GM10266 (cell line): Measurements from ENCODE around the gene PLCL2.
"Not testable (repeated sequence)": the region's sequence is repeated elsewhere in the genome, so short reads cannot be mapped to it uniquely, and the experiment has no call there.

ENCODE experiments used
- DNase-seq: peaks from one replicate; pipeline ENCODE4 v3.0.0; 2012; ENCODE audit errors: extremely low spot score
- TF ChIP-seq, protein P1 (sequence below): IDR thresholded peaks from 2 replicates; pipeline ENCODE4 v1.5.1; 2012; ENCODE audit warnings: mild to moderate bottlenecking, low read depth; ENCODE audit not compliant: control insufficient read depth, insufficient read depth; ENCODE audit errors: missing control alignments

PLCL2 gene

DNA sequence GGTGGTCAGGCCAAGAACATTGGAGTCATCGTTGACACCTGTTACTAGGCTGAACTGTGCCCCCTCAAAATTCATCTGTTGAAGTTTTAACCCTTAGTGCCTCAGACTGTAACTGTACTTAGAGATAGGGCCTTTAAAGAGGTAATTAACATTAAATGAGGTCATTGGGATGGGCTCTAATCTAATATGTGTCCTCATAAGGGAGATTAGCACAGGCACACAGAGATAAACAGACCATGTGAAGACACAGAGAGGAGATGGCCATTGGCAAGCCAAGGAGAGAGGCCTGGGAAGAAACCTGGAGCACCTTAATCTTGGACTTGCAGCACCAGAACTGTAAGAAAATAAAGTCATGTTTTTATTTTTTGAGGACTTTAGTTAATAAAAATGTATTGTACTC, 59.6 kb downstream of the PLCL2 start:
- TF ChIP-seq, protein P1, sequence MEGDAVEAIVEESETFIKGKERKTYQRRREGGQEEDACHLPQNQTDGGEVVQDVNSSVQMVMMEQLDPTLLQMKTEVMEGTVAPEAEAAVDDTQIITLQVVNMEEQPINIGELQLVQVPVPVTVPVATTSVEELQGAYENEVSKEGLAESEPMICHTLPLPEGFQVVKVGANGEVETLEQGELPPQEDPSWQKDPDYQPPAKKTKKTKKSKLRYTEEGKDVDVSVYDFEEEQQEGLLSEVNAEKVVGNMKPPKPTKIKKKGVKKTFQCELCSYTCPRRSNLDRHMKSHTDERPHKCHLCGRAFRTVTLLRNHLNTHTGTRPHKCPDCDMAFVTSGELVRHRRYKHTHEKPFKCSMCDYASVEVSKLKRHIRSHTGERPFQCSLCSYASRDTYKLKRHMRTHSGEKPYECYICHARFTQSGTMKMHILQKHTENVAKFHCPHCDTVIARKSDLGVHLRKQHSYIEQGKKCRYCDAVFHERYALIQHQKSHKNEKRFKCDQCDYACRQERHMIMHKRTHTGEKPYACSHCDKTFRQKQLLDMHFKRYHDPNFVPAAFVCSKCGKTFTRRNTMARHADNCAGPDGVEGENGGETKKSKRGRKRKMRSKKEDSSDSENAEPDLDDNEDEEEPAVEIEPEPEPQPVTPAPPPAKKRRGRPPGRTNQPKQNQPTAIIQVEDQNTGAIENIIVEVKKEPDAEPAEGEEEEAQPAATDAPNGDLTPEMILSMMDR: no peak
- no peak for DNase-seq

DNA sequence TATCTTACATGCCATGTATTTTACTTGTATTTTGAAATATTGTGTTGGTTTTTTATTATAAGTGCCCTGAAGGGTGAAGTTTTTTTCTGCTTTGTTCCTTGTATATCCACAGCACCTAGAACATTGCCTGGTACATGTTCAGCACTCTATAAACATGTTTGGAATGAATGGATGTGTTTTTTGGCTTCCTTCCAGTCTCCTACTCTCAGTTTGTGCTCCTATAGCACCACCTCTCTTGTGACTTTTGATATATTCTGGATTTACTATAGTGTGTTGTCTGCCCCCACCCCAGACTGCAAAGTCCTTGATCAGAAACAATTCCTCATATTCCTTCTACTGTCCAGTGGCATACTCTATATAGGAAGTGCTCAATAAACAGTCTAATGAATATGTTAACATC, 60.6 kb downstream of the PLCL2 start:
- no peak for DNase-seq
- TF ChIP-seq, protein P1: no peak

DNA sequence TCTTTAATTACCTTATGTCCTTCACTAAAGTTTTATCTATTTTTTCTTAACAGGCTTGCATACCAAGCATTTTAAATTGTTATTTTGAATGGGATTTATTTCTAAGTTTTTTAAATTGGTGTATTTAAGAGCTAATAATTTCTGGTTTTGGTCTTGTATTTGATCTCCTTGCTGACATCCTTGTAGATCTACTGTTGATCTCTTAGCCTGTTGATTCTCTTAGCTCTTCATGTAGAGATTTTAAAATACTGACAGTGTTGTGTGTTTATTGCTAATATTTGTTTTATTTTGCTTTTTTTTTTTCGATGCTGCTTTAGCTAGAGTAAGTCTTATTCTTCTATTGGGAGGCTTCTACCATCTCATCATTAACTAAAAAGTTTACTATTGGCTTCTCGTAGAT, 65.5 kb downstream of the PLCL2 start:
- no peak for DNase-seq
- TF ChIP-seq, protein P1: no peak

DNA sequence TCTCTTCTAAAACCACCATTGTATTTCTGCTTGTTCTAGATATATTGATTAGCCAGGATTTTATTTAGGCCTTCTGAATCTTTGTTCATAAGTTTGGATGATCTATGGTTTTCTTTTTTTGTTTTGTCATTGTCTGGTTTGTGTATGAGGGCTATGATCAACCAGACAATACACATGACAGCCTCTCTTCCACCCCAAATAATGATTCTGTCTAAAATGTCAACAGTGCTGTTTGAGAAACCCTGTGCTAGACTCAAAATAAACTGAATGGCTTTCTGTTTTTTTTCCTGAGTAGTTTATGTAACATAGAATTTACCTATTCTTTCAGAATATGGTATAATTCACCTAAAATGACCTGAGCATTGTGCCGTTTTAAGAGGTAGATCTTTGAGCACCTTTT, 66.1 kb downstream of the PLCL2 start:
- DNase-seq: no peak
- TF ChIP-seq, protein P1: no peak

DNA sequence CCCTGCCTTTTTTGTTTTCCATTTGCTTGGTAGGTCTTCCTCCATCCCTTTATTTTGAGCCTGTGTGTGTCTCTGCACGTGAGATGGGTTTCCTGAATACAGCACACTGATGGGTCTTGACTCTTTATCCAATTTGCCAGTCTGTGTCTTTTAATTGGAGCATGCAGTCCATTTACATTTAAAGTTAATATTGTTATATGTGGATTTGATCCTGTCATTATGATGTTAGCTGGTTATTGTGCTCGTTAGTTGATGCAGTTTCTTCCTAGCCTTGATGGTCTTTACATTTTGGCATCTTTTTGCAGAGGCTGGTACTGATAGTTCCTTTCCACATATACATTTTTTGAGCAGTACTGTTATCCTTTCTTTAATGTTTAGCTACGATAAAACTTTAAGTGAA, 73.1 kb downstream of the PLCL2 start:
- not testable (repeated sequence) for DNase-seq

DNA sequence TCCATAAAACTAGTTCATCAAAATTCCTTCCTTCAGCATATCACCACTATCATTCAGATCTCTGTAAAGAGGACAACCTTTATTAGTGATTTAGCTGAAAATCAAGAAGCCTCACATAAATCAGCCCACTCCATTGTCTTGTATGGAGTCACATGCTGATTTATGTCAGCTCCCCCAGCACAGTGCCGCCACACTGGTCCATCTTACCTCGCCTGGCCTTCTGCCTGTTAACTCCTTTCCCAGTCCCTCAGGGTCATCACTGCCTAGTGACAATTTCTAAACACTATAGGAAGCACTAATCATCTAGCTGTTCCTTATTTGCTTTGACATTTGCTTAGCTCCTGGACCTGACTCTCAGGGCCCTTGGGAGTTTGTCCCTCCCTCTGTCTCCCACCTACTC, 75.4 kb downstream of the PLCL2 start:
- no peak for DNase-seq
- TF ChIP-seq, protein P1: no peak

DNA sequence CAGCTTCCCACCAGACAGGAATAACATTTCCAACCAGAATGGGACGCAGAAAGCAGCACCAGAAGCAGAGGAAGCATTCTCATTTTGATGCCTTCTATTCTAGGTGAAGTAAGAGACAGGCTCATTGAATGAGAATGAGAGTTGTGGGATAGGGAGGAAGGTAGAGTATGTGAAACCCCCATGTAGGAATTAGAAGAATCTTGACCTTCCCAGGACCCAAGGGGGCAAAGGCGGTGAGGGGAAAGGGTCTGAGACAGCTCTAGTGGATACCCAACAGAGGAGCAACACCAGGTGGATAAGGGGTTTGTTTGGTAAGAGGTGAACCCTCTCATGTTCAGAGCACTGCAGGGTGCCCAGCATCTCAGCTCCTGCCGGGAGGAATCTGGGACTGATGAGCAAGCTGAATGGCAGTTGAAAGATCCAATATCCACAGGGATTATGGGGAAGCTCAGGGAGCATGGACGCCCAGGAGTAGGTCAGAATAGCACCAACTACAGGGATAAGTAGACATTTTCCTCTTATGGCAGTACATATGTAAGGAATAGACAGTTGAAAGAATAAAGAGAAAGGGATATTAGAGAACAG, 77.0 kb downstream of the PLCL2 start:
- no peak for DNase-seq
- TF ChIP-seq, protein P1: no peak

DNA sequence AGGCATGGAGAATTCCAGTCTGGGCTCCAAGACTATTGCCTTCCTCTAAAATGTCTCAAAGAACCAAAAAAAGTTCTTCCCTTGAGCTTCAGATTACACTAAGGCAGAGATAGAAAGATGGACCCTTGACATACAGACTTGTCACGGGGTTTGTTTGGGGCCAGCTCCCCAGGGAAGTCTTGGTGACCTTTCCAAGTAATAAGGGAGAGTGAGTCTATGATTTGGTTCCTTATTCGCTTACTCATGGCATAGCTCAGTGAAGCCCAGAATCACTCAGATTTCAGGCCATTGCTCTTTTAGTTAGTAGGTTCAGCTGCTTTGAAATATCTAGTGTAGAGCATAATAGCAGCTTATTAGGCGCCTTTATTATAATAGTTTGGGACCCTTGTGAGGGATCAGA, 90.3 kb downstream of the PLCL2 start:
- no peak for DNase-seq
- TF ChIP-seq, protein P1: no peak
